Measurements from ENCODE around the gene STK24. TPM values are rescaled to one million over a fixed set of nuclear protein-coding genes. Genes with fewer than 3 reads are reported as not detected.
"Not testable (repeated sequence)": the region's sequence is repeated elsewhere in the genome, so short reads cannot be mapped to it uniquely, and the experiment has no call there.

Gene STK24
- polyA plus RNA-seq, 1 donor from 2014 or later, result 22.9 TPM

GRCh38 chr13:98575009-98575903 lies 1.7 kb downstream of the STK24 start:
- Mint-ChIP-seq H3K4me1 (peaks cover 51 to 54% (median 52%) of the 10 kb centered on the region in 3 donors), H3K27ac (peak overlapping the region; percentile 91 to 97 (median 94))

GRCh38 chr13:98571955-98572662 lies 4.8 kb downstream of the STK24 start:
- peaks cover 3% of the 10 kb centered on the region for H3K27me3 Mint-ChIP-seq
- peak overlapping the region; percentile 69 to 90 (median 86) for H3K4me3 Mint-ChIP-seq
- no peaks in the 10 kb centered on the region for H3K9me3 Mint-ChIP-seq
- H3K36me3 Mint-ChIP-seq, result peaks cover 3% of the 10 kb centered on the region
- H3K27ac Mint-ChIP-seq, result peak overlapping the region; percentile 83 to 96 (median 94)
- peaks cover 65 to 77% (median 72%) of the 10 kb centered on the region in 3 donors for H3K4me1 Mint-ChIP-seq

More at GRCh38 chr13:98575009-98575903, 1.7 kb downstream of the STK24 start:
- peaks cover 3% of the 10 kb centered on the region for H3K36me3 Mint-ChIP-seq
- H3K9me3 Mint-ChIP-seq, result no peaks in the 10 kb centered on the region
- peak overlapping the region; percentile 69 to 96 (median 94) for H3K4me3 Mint-ChIP-seq
- H3K27me3 Mint-ChIP-seq, result peaks cover 2% of the 10 kb centered on the region

- Mint-ChIP-seq H3K9me3 (no peaks in the 10 kb centered on the region), H3K4me3 (peak overlapping the region; percentile 69 to 90 (median 86)), H3K27me3 (peaks cover 3% of the 10 kb centered on the region), H3K36me3 (peaks cover 3% of the 10 kb centered on the region), H3K4me1 (peaks cover 77 to 86% (median 84%) of the 10 kb centered on the region in 3 donors), H3K27ac (peak overlapping the region; percentile 83 to 96 (median 94))
These were observed 6.0 kb downstream of the STK24 start for GRCh38 chr13:98570929-98571372.

- H3K4me3 Mint-ChIP-seq, result peak overlapping the region; percentile 69 to 90 (median 82)
- not testable (repeated sequence) for H3K27me3 Mint-ChIP-seq, H3K9me3 Mint-ChIP-seq, H3K36me3 Mint-ChIP-seq
- peaks cover 78 to 86% (median 85%) of the 10 kb centered on the region in 3 donors for H3K4me1 Mint-ChIP-seq
- peak overlapping the region; percentile 83 to 94 (median 87) for H3K27ac Mint-ChIP-seq
These were observed 7.2 kb downstream of the STK24 start for GRCh38 chr13:98569494-98570367.

- peaks cover 3% of the 10 kb centered on the region for H3K27me3 Mint-ChIP-seq
These were observed 8.0 kb downstream of the STK24 start for GRCh38 chr13:98568918-98569317.

GRCh38 chr13:98567140-98567539 lies 9.8 kb downstream of the STK24 start:
- Mint-ChIP-seq H3K27me3 (peaks cover 3% of the 10 kb centered on the region), H3K36me3 (no peaks in the 10 kb centered on the region), H3K9me3 (no peaks in the 10 kb centered on the region), H3K4me3 (peak overlapping the region; percentile 66 to 90 (median 78)), H3K27ac (peak overlapping the region in 2 of 3 donors; percentile 83 to 94), H3K4me1 (peaks cover 76 to 83% (median 81%) of the 10 kb centered on the region in 3 donors)

More at GRCh38 chr13:98568918-98569317, 8.0 kb downstream of the STK24 start:
- H3K9me3 Mint-ChIP-seq, result no peaks in the 10 kb centered on the region
- H3K4me1 Mint-ChIP-seq, result peaks cover 77 to 86% (median 85%) of the 10 kb centered on the region in 3 donors
- H3K27ac Mint-ChIP-seq, result peak overlapping the region; percentile 83 to 94 (median 87)
- no peaks in the 10 kb centered on the region for H3K36me3 Mint-ChIP-seq
- H3K4me3 Mint-ChIP-seq, result peak overlapping the region in 2 of 4 donors; percentile 69 to 80

GRCh38 chr13:98565726-98566565 lies 11.0 kb downstream of the STK24 start:
- Mint-ChIP-seq H3K27me3 (peaks cover 1% of the 10 kb centered on the region), H3K4me3 (peak overlapping the region; percentile 46 to 90 (median 73)), H3K9me3 (no peaks in the 10 kb centered on the region), H3K36me3 (no peaks in the 10 kb centered on the region), H3K4me1 (peaks cover 71 to 81% (median 76%) of the 10 kb centered on the region in 3 donors), H3K27ac (peak overlapping the region; percentile 83 to 95 (median 94))

- no peaks in the 10 kb centered on the region for H3K9me3 Mint-ChIP-seq
- H3K4me3 Mint-ChIP-seq, result peak overlapping the region in 3 of 4 donors; percentile 82 to 92 (median 90)
- H3K4me1 Mint-ChIP-seq, result peaks cover 61 to 80% (median 72%) of the 10 kb centered on the region in 3 donors
- H3K27me3 Mint-ChIP-seq, result peaks cover 1% of the 10 kb centered on the region
- peak overlapping the region; percentile 83 to 97 (median 95) for H3K27ac Mint-ChIP-seq
- H3K36me3 Mint-ChIP-seq, result peaks cover 2% of the 10 kb centered on the region
These were observed 12.7 kb downstream of the STK24 start for GRCh38 chr13:98564204-98564603.

GRCh38 chr13:98563071-98563470 lies 13.8 kb downstream of the STK24 start:
- Mint-ChIP-seq H3K4me1 (peaks cover 60 to 78% (median 74%) of the 10 kb centered on the region in 3 donors), H3K27ac (peak overlapping the region; percentile 83 to 97 (median 95)), H3K9me3 (no peaks in the 10 kb centered on the region), H3K4me3 (peak overlapping the region; percentile 77 to 92 (median 90)), H3K27me3 (peaks cover 1% of the 10 kb centered on the region), H3K36me3 (peaks cover 2% of the 10 kb centered on the region)

GRCh38 chr13:98559169-98559568 lies 17.7 kb downstream of the STK24 start:
- H3K9me3 Mint-ChIP-seq, result peaks cover 0 to 1% (median 0%) of the 10 kb centered on the region in 3 donors
- H3K4me3 Mint-ChIP-seq, result peak overlapping the region in 2 of 4 donors; percentile 46 to 79
- H3K27me3 Mint-ChIP-seq, result no peaks in the 10 kb centered on the region
- H3K27ac Mint-ChIP-seq, result peak overlapping the region in 2 of 3 donors; percentile 4 to 92
- peaks cover 58 to 74% (median 70%) of the 10 kb centered on the region in 3 donors for H3K4me1 Mint-ChIP-seq
- H3K36me3 Mint-ChIP-seq, result peaks cover 2% of the 10 kb centered on the region

- peak overlapping the region in 2 of 4 donors; percentile 62 to 77 for H3K4me3 Mint-ChIP-seq
- peaks cover 0 to 1% (median 0%) of the 10 kb centered on the region in 3 donors for H3K9me3 Mint-ChIP-seq
- H3K27me3 Mint-ChIP-seq, result no peaks in the 10 kb centered on the region
- H3K4me1 Mint-ChIP-seq, result peaks cover 57 to 75% (median 72%) of the 10 kb centered on the region in 3 donors
- H3K36me3 Mint-ChIP-seq, result peaks cover 2% of the 10 kb centered on the region
- peak overlapping the region; percentile 39 to 91 (median 60) for H3K27ac Mint-ChIP-seq
These were observed 18.7 kb downstream of the STK24 start for GRCh38 chr13:98557937-98558792.

GRCh38 chr13:98556968-98557631 lies 19.8 kb downstream of the STK24 start:
- peaks cover 2% of the 10 kb centered on the region for H3K36me3 Mint-ChIP-seq
- peak overlapping the region; percentile 18 to 91 (median 68) for H3K27ac Mint-ChIP-seq
- H3K9me3 Mint-ChIP-seq, result peaks cover 0 to 1% (median 0%) of the 10 kb centered on the region in 3 donors
- H3K27me3 Mint-ChIP-seq, result no peaks in the 10 kb centered on the region
- H3K4me3 Mint-ChIP-seq, result peak overlapping the region in 2 of 4 donors; percentile 24 to 77
- H3K4me1 Mint-ChIP-seq, result peaks cover 54 to 70% (median 64%) of the 10 kb centered on the region in 3 donors

All from IgD-negative memory B cell (primary cell).